Measurements from ENCODE around the gene ZNF638. TPM values are rescaled to one million over a fixed set of nuclear protein-coding genes. Genes with fewer than 3 reads are reported as not detected.

The ZNF638 gene
- polyA plus RNA-seq, 1 of the 3 experiments (the other 2 are of a cell fraction) = 28.1 TPM

DNA sequence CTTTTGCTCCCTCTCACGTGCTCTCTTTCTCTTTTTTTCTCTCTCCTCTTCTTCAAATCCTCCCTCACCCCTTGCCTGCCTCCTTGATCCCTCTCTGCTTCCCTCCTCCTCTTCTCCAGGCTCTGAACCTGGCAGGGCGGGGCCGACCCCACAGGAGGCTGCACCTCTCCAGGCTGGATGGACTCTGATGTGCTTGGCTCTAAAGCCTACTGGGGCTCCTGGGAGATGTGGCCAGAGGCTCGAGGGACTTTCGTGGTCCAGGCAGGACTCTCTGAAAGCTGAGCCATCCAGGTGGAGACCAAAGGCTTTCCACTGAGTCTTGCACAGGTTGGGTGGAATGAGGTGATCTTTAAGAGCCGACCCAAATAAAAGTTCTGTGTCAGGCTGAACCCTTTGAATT is 147.2 kb downstream of the ZNF638 start:
- Histone ChIP-seq H3K36me3 (replicated peaks in 1 of 2; ENCODE audit: control insufficient read depth in 1 of 2, insufficient read depth in 2 of 2, low read length in 1 of 2) (no peaks in the 10 kb centered on the region), H3K4me2 (no peak overlapping the region), H3K4me3 (ENCODE audit: low read depth in 2 of 2, low read length in 1 of 2) (no peak overlapping the region), H3K27me3 (ENCODE audit: insufficient read depth) (0 out of 2 replicates have a peak, but pooled peaks cover 6% of the 10 kb centered on the region), H3K9ac (no peak overlapping the region), H4K20me1 (ENCODE audit: insufficient read depth) (no peaks in the 10 kb centered on the region), H3K9me2 (no peaks in the 10 kb centered on the region), H3K27ac (ENCODE audit: low read depth in 2 of 2, low read length in 1 of 2) (no peak overlapping the region), H3K79me2 (ENCODE audit: insufficient read depth) (no peaks in the 10 kb centered on the region), H3F3A (replicated peaks; ENCODE audit: insufficient read depth) (no peaks in the 10 kb centered on the region), H2AFZ (ENCODE audit: low read depth) (no peak overlapping the region), H3K4me1 (ENCODE audit: control insufficient read depth in 1 of 2, insufficient read depth in 2 of 2, low read depth in 1 of 2, low read length in 1 of 2) (no peaks in the 10 kb centered on the region), H3K9me3 (no peaks in the 10 kb centered on the region)
- ChIA-PET POLR2A (no interaction called here), CTCF (no interaction called here)
- TF ChIP-seq, protein P1, sequence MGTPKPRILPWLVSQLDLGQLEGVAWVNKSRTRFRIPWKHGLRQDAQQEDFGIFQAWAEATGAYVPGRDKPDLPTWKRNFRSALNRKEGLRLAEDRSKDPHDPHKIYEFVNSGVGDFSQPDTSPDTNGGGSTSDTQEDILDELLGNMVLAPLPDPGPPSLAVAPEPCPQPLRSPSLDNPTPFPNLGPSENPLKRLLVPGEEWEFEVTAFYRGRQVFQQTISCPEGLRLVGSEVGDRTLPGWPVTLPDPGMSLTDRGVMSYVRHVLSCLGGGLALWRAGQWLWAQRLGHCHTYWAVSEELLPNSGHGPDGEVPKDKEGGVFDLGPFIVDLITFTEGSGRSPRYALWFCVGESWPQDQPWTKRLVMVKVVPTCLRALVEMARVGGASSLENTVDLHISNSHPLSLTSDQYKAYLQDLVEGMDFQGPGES (IDR thresholded peaks at IDR 0.05; ENCODE audit: low read depth, low read length) = no peak
- TF ChIP-seq YY1 (IDR thresholded peaks at IDR 0.05; ENCODE audit: low read depth) (no peak), TCF12 (IDR thresholded peaks at IDR 0.05) (no peak), ELF1 (IDR thresholded peaks at IDR 0.05) (no peak), POLR2AphosphoS5 (IDR thresholded peaks at IDR 0.05; ENCODE audit: low read depth, low read length) (no peak), RXRA (IDR thresholded peaks at IDR 0.05; ENCODE audit: borderline replicate concordance, low read depth) (no peak), RFX5 (IDR thresholded peaks at IDR 0.05; ENCODE audit: low read length) (no peak), NFIC (IDR thresholded peaks at IDR 0.05; ENCODE audit: borderline replicate concordance) (no peak)
- TF ChIP-seq, protein P2, sequence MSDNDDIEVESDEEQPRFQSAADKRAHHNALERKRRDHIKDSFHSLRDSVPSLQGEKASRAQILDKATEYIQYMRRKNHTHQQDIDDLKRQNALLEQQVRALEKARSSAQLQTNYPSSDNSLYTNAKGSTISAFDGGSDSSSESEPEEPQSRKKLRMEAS (IDR thresholded peaks at IDR 0.05; ENCODE audit: low read depth) = no peak
- TF ChIP-seq, protein P3, sequence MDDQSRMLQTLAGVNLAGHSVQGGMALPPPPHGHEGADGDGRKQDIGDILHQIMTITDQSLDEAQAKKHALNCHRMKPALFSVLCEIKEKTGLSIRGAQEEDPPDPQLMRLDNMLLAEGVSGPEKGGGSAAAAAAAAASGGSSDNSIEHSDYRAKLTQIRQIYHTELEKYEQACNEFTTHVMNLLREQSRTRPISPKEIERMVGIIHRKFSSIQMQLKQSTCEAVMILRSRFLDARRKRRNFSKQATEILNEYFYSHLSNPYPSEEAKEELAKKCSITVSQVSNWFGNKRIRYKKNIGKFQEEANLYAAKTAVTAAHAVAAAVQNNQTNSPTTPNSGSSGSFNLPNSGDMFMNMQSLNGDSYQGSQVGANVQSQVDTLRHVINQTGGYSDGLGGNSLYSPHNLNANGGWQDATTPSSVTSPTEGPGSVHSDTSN (IDR thresholded peaks at IDR 0.05) = no peak
- TF ChIP-seq, protein P4, sequence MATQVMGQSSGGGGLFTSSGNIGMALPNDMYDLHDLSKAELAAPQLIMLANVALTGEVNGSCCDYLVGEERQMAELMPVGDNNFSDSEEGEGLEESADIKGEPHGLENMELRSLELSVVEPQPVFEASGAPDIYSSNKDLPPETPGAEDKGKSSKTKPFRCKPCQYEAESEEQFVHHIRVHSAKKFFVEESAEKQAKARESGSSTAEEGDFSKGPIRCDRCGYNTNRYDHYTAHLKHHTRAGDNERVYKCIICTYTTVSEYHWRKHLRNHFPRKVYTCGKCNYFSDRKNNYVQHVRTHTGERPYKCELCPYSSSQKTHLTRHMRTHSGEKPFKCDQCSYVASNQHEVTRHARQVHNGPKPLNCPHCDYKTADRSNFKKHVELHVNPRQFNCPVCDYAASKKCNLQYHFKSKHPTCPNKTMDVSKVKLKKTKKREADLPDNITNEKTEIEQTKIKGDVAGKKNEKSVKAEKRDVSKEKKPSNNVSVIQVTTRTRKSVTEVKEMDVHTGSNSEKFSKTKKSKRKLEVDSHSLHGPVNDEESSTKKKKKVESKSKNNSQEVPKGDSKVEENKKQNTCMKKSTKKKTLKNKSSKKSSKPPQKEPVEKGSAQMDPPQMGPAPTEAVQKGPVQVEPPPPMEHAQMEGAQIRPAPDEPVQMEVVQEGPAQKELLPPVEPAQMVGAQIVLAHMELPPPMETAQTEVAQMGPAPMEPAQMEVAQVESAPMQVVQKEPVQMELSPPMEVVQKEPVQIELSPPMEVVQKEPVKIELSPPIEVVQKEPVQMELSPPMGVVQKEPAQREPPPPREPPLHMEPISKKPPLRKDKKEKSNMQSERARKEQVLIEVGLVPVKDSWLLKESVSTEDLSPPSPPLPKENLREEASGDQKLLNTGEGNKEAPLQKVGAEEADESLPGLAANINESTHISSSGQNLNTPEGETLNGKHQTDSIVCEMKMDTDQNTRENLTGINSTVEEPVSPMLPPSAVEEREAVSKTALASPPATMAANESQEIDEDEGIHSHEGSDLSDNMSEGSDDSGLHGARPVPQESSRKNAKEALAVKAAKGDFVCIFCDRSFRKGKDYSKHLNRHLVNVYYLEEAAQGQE (IDR thresholded peaks at IDR 0.05; ENCODE audit: low read depth, low read length) = no peak
- TF ChIP-seq, protein P5, sequence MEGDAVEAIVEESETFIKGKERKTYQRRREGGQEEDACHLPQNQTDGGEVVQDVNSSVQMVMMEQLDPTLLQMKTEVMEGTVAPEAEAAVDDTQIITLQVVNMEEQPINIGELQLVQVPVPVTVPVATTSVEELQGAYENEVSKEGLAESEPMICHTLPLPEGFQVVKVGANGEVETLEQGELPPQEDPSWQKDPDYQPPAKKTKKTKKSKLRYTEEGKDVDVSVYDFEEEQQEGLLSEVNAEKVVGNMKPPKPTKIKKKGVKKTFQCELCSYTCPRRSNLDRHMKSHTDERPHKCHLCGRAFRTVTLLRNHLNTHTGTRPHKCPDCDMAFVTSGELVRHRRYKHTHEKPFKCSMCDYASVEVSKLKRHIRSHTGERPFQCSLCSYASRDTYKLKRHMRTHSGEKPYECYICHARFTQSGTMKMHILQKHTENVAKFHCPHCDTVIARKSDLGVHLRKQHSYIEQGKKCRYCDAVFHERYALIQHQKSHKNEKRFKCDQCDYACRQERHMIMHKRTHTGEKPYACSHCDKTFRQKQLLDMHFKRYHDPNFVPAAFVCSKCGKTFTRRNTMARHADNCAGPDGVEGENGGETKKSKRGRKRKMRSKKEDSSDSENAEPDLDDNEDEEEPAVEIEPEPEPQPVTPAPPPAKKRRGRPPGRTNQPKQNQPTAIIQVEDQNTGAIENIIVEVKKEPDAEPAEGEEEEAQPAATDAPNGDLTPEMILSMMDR (IDR thresholded peaks at IDR 0.05) = no peak
- TF ChIP-seq, protein P6, sequence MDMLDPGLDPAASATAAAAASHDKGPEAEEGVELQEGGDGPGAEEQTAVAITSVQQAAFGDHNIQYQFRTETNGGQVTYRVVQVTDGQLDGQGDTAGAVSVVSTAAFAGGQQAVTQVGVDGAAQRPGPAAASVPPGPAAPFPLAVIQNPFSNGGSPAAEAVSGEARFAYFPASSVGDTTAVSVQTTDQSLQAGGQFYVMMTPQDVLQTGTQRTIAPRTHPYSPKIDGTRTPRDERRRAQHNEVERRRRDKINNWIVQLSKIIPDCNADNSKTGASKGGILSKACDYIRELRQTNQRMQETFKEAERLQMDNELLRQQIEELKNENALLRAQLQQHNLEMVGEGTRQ (IDR thresholded peaks at IDR 0.05; ENCODE audit: borderline replicate concordance, low read depth, low read length) = no peak
- DNase-seq = no peak
- WGBS (ENCODE audit: low lambda C conversion rate) = 31% methylated on average over 6 of the region's 6 CpGs
